Testis (tissue), 3 donors: ENCODE results near the gene DPH6. TPM values are rescaled to one million over a fixed set of nuclear protein-coding genes. Genes with fewer than 3 reads are reported as not detected.

Experiments
- DNase-seq: peaks from one replicate; pipeline ENCODE4 v3.0.0-alpha.2; 2019
- H3K27ac ChIP-seq, 2 donors: fragments of 200-600 bp; sonication (generic); one replicate each; pipeline ENCODE4 v1.5.1; 2019
- H3K27me3 ChIP-seq: fragments of 200-600 bp; sonication (generic); one replicate; pipeline ENCODE4 v1.5.1; 2019
- H3K36me3 ChIP-seq: fragments of 200-600 bp; sonication (generic); one replicate; pipeline ENCODE4 v1.5.1; 2017; ENCODE audit warnings: low read depth; ENCODE audit errors: missing control alignments
- H3K4me1 ChIP-seq: fragments of 200-600 bp; sonication (generic); one replicate; pipeline ENCODE4 v1.5.1; 2019
- H3K4me3 ChIP-seq, 2 donors: fragments of 200-600 bp; sonication (generic); one replicate each; pipeline ENCODE4 v1.5.1; 2017 to 2019
- H3K9me3 ChIP-seq: fragments of 200-600 bp; sonication (generic); one replicate; pipeline ENCODE4 v1.5.1; 2017
- POLR2A ChIP-seq: fragments of 450-650 bp; IDR thresholded peaks from one replicate; pipeline ENCODE4 v1.6.1; 2017; ENCODE audit warnings: antibody characterized with exemption, mild to moderate bottlenecking, moderate library complexity
- WGBS, 2 donors: methylation state at CpG; one replicate each; pipeline ENCODE4 v1.1.5; 2018; 5-methylcytosine and 5-hydroxymethylcytosine counted together
- intact Hi-C: fragments of 100-400 bp; cut with DNase I; formaldehyde crosslinking; loops from one replicate; pipeline ENCODE4 v1.15.1; 2023; ENCODE audit warnings: low total_unique reads
- polyA plus RNA-seq: library from polyadenylated mRNA; stranded (reverse); fragments of 350-450 nt; fragmentation: Illumina TruSeq; extraction: RNeasy Lipid Tissue Mini Kit (QIAGEN cat#74804); gene quantifications from one replicate; pipeline ENCODE4 v1.2.3, GENCODE V29; 2014; ENCODE audit warnings: low read depth, low replicate concordance; ENCODE audit not compliant: insufficient read depth
- total RNA-seq, 2 donors: library from RNA; depleted of rRNA; stranded (reverse); fragments of >200 nt; gene quantifications; one replicate each; pipeline ENCODE4 v1.2.3, GENCODE V29; 2016
- TF ChIP-seq, protein P1 (sequence below), 3 experiments: fragments of 450-650 bp in 2 of 3; fragments of 200-600 bp in 1 of 3; sonication (generic) in 1 of 3; IDR thresholded peaks; one replicate each; pipeline ENCODE4 v1.5.1; 2016 to 2019; ENCODE audit warnings: antibody characterized with exemption in 3 of 3, mild to moderate bottlenecking in 2 of 3, moderate library complexity in 1 of 3

Gene DPH6
- total and polyA plus RNA-seq, 3 donors from 2014 or later: 11.6 to 37.2 (median 30.8) TPM

DNA sequence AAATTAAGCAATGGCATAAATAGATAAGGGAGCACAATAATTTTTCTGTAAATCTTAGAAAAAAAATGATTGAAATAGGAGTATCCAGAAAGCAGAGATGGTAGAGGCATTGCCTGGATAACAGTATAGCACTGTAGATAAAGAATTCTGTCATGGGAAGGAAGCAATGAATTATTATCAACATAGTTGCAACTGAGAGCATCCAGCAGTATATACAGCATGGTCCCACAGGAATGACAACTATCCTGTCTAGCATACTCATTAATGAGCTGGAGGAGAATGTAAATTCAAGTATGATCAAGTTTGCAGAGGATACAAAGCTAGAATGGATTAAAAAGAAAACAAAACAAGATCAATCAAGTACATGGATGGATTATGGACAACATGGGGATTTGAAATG, 90.8 kb downstream of the DPH6 start:
- H3K4me3 ChIP-seq: no peak overlapping the region
- H3K4me1 ChIP-seq: no peaks in the 10 kb centered on the region
- no peak for DNase-seq
- intact Hi-C loops: no loop called here
- no peaks in the 10 kb centered on the region for H3K36me3 ChIP-seq
- TF ChIP-seq POLR2A: no peak
- TF ChIP-seq, protein P1, sequence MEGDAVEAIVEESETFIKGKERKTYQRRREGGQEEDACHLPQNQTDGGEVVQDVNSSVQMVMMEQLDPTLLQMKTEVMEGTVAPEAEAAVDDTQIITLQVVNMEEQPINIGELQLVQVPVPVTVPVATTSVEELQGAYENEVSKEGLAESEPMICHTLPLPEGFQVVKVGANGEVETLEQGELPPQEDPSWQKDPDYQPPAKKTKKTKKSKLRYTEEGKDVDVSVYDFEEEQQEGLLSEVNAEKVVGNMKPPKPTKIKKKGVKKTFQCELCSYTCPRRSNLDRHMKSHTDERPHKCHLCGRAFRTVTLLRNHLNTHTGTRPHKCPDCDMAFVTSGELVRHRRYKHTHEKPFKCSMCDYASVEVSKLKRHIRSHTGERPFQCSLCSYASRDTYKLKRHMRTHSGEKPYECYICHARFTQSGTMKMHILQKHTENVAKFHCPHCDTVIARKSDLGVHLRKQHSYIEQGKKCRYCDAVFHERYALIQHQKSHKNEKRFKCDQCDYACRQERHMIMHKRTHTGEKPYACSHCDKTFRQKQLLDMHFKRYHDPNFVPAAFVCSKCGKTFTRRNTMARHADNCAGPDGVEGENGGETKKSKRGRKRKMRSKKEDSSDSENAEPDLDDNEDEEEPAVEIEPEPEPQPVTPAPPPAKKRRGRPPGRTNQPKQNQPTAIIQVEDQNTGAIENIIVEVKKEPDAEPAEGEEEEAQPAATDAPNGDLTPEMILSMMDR (IDR thresholded peaks at IDR 0.05): no peak
- H3K9me3 ChIP-seq: no peaks in the 10 kb centered on the region
- H3K27me3 ChIP-seq: no peaks in the 10 kb centered on the region
- no peak overlapping the region for H3K27ac ChIP-seq

DNA sequence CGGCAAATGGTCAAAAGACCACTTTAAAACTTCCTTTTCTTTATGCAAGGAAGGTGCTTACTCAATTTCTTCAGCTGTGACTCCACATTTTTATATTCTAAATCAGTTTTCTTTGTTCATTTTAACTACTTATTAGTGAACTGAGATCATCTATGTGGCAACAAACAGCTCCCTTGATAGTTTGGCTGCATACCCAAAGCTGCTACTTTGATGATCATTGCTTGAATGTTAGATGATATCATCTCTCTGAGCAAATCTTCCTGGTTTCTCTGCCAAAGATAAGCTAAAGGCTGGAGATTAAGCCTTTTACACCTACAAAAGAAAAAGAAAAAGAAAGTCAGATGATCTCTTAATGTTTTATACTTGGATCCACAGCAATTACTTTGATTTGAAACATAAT, 95.5 kb downstream of the DPH6 start:
- DNase-seq: no peak
- H3K27ac ChIP-seq: no peak overlapping the region
- intact Hi-C loops: no loop called here
- no peak overlapping the region for H3K4me3 ChIP-seq
- H3K27me3 ChIP-seq: no peaks in the 10 kb centered on the region
- no peaks in the 10 kb centered on the region for H3K4me1 ChIP-seq
- no peaks in the 10 kb centered on the region for H3K9me3 ChIP-seq
- WGBS, 2 donors: 91 to 96% methylated on average over 1 of the region's 1 CpG
- H3K36me3 ChIP-seq: no peaks in the 10 kb centered on the region
- no peak for TF ChIP-seq POLR2A
- TF ChIP-seq, protein P1 (IDR thresholded peaks at IDR 0.05): no peak

DNA sequence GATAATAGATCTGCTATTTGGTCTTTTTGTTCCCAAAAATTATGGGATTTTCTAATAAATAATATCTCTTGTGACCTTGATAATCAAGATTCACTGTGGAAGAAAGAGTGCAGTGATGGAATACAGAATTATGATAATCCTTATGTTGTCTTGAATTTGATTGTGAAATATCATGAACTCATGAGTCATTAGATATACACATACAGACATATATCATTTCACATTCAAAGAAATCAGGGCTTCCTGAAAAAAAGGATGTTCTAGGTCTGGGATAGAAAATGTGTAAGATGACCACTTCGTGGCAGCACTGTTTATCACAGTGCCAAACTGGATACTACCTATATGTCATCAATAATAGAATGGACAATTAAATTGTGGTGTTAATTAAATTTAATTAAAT, 97.7 kb downstream of the DPH6 start:
- no peak for DNase-seq
- Histone ChIP-seq H3K9me3 (no peaks in the 10 kb centered on the region), H3K27ac (no peak overlapping the region), H3K36me3 (no peaks in the 10 kb centered on the region), H3K4me3 (no peak overlapping the region), H3K27me3 (no peaks in the 10 kb centered on the region), H3K4me1 (no peaks in the 10 kb centered on the region)
- 89 to 91% methylated on average over 1 of the region's 1 CpG for WGBS, 2 donors
- intact Hi-C loops: no loop called here
- TF ChIP-seq POLR2A: no peak
- TF ChIP-seq, protein P1 (IDR thresholded peaks at IDR 0.05): no peak

DNA sequence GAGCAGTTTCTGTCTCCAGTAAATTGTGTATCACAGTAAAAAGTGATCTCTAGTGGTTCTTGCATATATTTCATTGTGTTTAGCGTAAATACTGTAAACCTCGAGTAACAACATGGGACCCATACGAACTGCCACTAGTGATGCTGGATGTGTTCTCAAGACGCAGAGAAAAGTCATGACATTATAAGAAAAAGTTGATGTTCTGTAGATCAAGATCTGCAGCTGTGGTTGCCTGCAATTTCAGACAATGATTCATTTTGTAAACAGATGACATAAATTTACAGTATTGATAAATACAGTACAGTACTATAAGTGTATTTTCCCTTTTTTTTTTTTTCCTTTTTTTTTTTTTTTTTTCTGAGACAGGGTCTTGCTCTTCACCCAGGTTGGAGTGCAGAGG, 100.1 kb downstream of the DPH6 start:
- H3K9me3 ChIP-seq: no peaks in the 10 kb centered on the region
- no peaks in the 10 kb centered on the region for H3K27me3 ChIP-seq
- H3K4me3 ChIP-seq: no peak overlapping the region
- TF ChIP-seq POLR2A: no peak
- TF ChIP-seq, protein P1 (IDR thresholded peaks at IDR 0.05): no peak
- 73 to 84% methylated on average over 4 of the region's 4 CpGs for WGBS, 2 donors
- H3K36me3 ChIP-seq: no peaks in the 10 kb centered on the region
- H3K4me1 ChIP-seq: no peaks in the 10 kb centered on the region
- intact Hi-C loops: no loop called here
- no peak for DNase-seq
- no peak overlapping the region for H3K27ac ChIP-seq

DNA sequence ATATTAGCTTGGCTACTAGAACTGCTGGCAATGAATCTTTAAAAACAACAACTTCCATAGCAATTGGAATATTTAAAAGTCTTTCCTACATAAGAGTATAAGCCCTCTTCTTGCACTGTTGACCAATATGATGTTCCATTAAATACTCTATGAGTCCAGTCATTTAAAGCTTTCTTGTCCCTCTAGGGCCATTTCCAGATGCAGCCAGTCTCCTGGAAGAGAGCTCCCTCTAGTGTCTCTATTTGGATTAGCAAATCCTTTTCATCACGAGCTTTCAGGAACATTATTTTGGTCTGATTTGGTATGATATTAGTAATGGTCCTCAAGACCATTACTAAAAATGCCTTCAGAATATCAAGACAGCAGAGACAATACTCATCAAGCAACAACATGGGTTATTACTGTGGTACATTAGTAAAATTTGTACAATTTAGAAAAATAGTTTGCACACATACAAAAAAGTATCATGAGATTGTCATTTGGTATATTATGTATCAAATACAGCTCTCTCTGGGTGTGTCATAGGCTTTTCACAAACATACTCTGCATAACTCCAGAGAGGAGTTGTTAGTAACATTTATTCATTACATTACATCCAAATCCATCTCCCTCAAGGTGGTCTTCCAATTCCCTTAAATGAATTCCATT, 101.3 kb downstream of the DPH6 start:
- Histone ChIP-seq H3K9me3 (no peaks in the 10 kb centered on the region), H3K36me3 (no peaks in the 10 kb centered on the region), H3K27ac (no peak overlapping the region), H3K27me3 (no peaks in the 10 kb centered on the region), H3K4me3 (no peak overlapping the region), H3K4me1 (no peaks in the 10 kb centered on the region)
- no peak for DNase-seq
- intact Hi-C loops: no loop called here
- TF ChIP-seq, protein P1 (IDR thresholded peaks at IDR 0.05): peak in 2 of 3 experiments; percentile 38 to 64
- TF ChIP-seq POLR2A: no peak
- 25 to 45% methylated on average over 1 of the region's 1 CpG for WGBS, 2 donors
